ENCODE data around the gene ZNF683.

- TF ChIP-seq CTCF (conservative IDR thresholded peaks at IDR 0.05 in 1 of 2, IDR thresholded peaks at IDR 0.05 in 1 of 2; ENCODE audit: low read depth in 1 of 2, low read length in 2 of 2), result no peak
- no peak for TF ChIP-seq EZH2 (IDR thresholded peaks at IDR 0.05; ENCODE audit: low read length, missing control alignments)
Observed at GRCh38 chr1:26412180-26412840, 39.8 kb upstream of the ZNF683 start.

Data from fibroblast of lung (primary cell).